WTC11 (cell line): ENCODE data around the gene TRPM2. TPM values are rescaled to one million over a fixed set of nuclear protein-coding genes. Genes with fewer than 3 reads are reported as not detected.

ENCODE experiments used
- ATAC-seq: fragments of 200-7000 bp; cut with Tn5 transposase; 2 replicates; pipeline ENCODE4 v1.10.0; 2021; ENCODE audit warnings: mild to moderate bottlenecking, moderate library complexity
- CTCF ChIA-PET: fragments of 300-600 bp; sonication (Branson Sonifier 250); formaldehyde crosslinking; loops from one replicate; lab custom pipeline; 2021; ENCODE audit warnings: antibody characterized with exemption; lab: Charles Lee
- POLR2A ChIA-PET: fragments of 350-600 bp; sonication (Branson Sonifier 250); formaldehyde crosslinking; loops from one replicate; lab custom pipeline; 2021; ENCODE audit warnings: antibody characterized with exemption; lab: Charles Lee
- DNase-seq: peaks from one replicate; pipeline ENCODE4 v3.0.0; 2021; ENCODE audit warnings: low spot score
- H3K27ac Mint-ChIP-seq: 2 replicates; pipeline ENCODE4 v1.8.0; 2021; ENCODE audit warnings: mixed read lengths
- H3K27me3 Mint-ChIP-seq: 2 replicates; pipeline ENCODE4 v1.8.0; 2021; ENCODE audit warnings: low read depth, mild to moderate bottlenecking, moderate library complexity, mixed read lengths
- H3K36me3 Mint-ChIP-seq: 2 replicates; pipeline ENCODE4 v1.8.0; 2021; ENCODE audit warnings: mixed read lengths
- H3K4me1 Mint-ChIP-seq: 2 replicates; pipeline ENCODE4 v1.8.0; 2022; ENCODE audit warnings: mixed read lengths
- H3K4me3 Mint-ChIP-seq: 2 replicates; pipeline ENCODE4 v1.8.0; 2021; ENCODE audit warnings: mild to moderate bottlenecking, moderate library complexity, mixed read lengths
- H3K9me3 Mint-ChIP-seq: 2 replicates; pipeline ENCODE4 v1.8.0; 2021; ENCODE audit warnings: mixed read lengths
- ARID4B ChIP-seq: sonication (generic); formaldehyde crosslinking; IDR thresholded peaks from 2 replicates; pipeline ENCODE4 v1.8.0; 2023; ENCODE audit warnings: missing genetic modification reagents, mild to moderate bottlenecking, borderline replicate concordance
- FOXJ3 ChIP-seq: sonication (generic); formaldehyde crosslinking; IDR thresholded peaks from 2 replicates; pipeline ENCODE4 v1.9.0; 2021; ENCODE audit warnings: missing genetic modification reagents, mild to moderate bottlenecking, borderline replicate concordance
- GRHL2 ChIP-seq: fragments of 250-450 bp; sonication (Bioruptor Pico); IDR thresholded peaks from 2 replicates; pipeline ENCODE4 v1.8.0; 2022; ENCODE audit warnings: mild to moderate bottlenecking, moderate library complexity; ENCODE audit not compliant: insufficient replicate concordance, severe bottlenecking
- JAZF1 ChIP-seq: fragments of 250-450 bp; sonication (Bioruptor Pico); IDR thresholded peaks from 2 replicates; pipeline ENCODE4 v1.9.0; 2021; ENCODE audit warnings: moderate library complexity, mild to moderate bottlenecking, inconsistent platforms
- MLX ChIP-seq: sonication (generic); formaldehyde crosslinking; IDR thresholded peaks from 2 replicates; pipeline ENCODE4 v1.8.1; 2023; ENCODE audit warnings: mild to moderate bottlenecking, missing genetic modification reagents, moderate library complexity
- MYBL2 ChIP-seq: sonication (generic); formaldehyde crosslinking; IDR thresholded peaks from 2 replicates; pipeline ENCODE4 v1.8.1; 2023; ENCODE audit warnings: mild to moderate bottlenecking, moderate library complexity, missing genetic modification reagents
- NFATC4 ChIP-seq: fragments of 250-450 bp; sonication (Bioruptor Pico); IDR thresholded peaks from 2 replicates; pipeline ENCODE4 v1.9.0; 2021; ENCODE audit warnings: mild to moderate bottlenecking
- NFE2L1 ChIP-seq: sonication (generic); formaldehyde crosslinking; IDR thresholded peaks from 2 replicates; pipeline ENCODE4 v1.8.1; 2023; ENCODE audit warnings: missing genetic modification reagents
- SOX15 ChIP-seq: fragments of 250-450 bp; sonication (Bioruptor Pico); IDR thresholded peaks from 2 replicates; pipeline ENCODE4 v1.9.0; 2021; ENCODE audit warnings: mild to moderate bottlenecking
- TP53 ChIP-seq: sonication (generic); formaldehyde crosslinking; IDR thresholded peaks from 2 replicates; pipeline ENCODE4 v1.8.1; 2023; ENCODE audit warnings: mild to moderate bottlenecking, missing genetic modification reagents
- ZNF219 ChIP-seq: sonication (generic); formaldehyde crosslinking; IDR thresholded peaks from 2 replicates; pipeline ENCODE4 v1.8.0; 2023; ENCODE audit warnings: missing genetic modification reagents, mild to moderate bottlenecking, borderline replicate concordance
- ZNF396 ChIP-seq: fragments of 250-450 bp; sonication (Bioruptor Pico); IDR thresholded peaks from 2 replicates; pipeline ENCODE4 v1.8.0; 2021; ENCODE audit warnings: mild to moderate bottlenecking, moderate library complexity, borderline replicate concordance
- ZNF671 ChIP-seq: fragments of 250-450 bp; sonication (Bioruptor Pico); IDR thresholded peaks from 2 replicates; pipeline ENCODE4 v1.8.0; 2021; ENCODE audit warnings: mild to moderate bottlenecking
- total RNA-seq: library from RNA; stranded (reverse); gene quantifications from 3 replicates; pipeline ENCODE4 v1.2.3, GENCODE V29; 2021
- TF ChIP-seq, protein P1 (sequence below): sonication (generic); formaldehyde crosslinking; IDR thresholded peaks from 2 replicates; pipeline ENCODE4 v1.8.1; 2023; ENCODE audit warnings: mild to moderate bottlenecking, moderate library complexity, missing genetic modification reagents
- TF ChIP-seq, protein P2 (sequence below): sonication (generic); formaldehyde crosslinking; IDR thresholded peaks from 2 replicates; pipeline ENCODE4 v1.8.0; 2022; ENCODE audit warnings: missing genetic modification reagents
- TF ChIP-seq, protein P3 (sequence below): sonication (generic); formaldehyde crosslinking; conservative IDR thresholded peaks from 2 replicates; pipeline ENCODE4 v1.8.1; 2023; ENCODE audit warnings: mild to moderate bottlenecking, low read depth, missing genetic modification reagents, moderate library complexity

The TRPM2 gene
- total RNA-seq, 1 experiment from 2014 or later: 0.92 TPM

- no peak for TF ChIP-seq GRHL2 (CRISPR knock-in tag)
- TF ChIP-seq TP53 (CRISPR knock-in tag): no peak
- TF ChIP-seq, protein P1, sequence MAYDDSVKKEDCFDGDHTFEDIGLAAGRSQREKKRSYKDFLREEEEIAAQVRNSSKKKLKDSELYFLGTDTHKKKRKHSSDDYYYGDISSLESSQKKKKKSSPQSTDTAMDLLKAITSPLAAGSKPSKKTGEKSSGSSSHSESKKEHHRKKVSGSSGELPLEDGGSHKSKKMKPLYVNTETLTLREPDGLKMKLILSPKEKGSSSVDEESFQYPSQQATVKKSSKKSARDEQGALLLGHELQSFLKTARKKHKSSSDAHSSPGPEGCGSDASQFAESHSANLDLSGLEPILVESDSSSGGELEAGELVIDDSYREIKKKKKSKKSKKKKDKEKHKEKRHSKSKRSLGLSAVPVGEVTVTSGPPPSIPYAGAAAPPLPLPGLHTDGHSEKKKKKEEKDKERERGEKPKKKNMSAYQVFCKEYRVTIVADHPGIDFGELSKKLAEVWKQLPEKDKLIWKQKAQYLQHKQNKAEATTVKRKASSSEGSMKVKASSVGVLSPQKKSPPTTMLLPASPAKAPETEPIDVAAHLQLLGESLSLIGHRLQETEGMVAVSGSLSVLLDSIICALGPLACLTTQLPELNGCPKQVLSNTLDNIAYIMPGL (CRISPR knock-in tag): no peak
Observed at GRCh38 chr21:44352253-44352860, 1.1 kb upstream of the TRPM2 start (continued).

GRCh38 chr21:44354001-44354405, 582 bp downstream of the TRPM2 start:
- Mint-ChIP-seq H3K4me1 (no peaks in the 10 kb centered on the region), H3K9me3 (peaks cover 8% of the 10 kb centered on the region), H3K27me3 (peaks cover 26% of the 10 kb centered on the region), H3K36me3 (peaks cover 3% of the 10 kb centered on the region; the same call in 1 of the 2 replicates), H3K4me3 (no peak overlapping the region), H3K27ac (no peak overlapping the region)
- DNase-seq (no peak), ATAC-seq (no peak)
- POLR2A ChIA-PET: no interaction called here
- CTCF ChIA-PET: interaction anchor here (0.8 kb wide), 1 partner anchor 15 kb away, joined by 3 read pairs; no protein-coding TSS in a partner anchor
- no peak for TF ChIP-seq NFE2L1
- TF ChIP-seq, protein P2, sequence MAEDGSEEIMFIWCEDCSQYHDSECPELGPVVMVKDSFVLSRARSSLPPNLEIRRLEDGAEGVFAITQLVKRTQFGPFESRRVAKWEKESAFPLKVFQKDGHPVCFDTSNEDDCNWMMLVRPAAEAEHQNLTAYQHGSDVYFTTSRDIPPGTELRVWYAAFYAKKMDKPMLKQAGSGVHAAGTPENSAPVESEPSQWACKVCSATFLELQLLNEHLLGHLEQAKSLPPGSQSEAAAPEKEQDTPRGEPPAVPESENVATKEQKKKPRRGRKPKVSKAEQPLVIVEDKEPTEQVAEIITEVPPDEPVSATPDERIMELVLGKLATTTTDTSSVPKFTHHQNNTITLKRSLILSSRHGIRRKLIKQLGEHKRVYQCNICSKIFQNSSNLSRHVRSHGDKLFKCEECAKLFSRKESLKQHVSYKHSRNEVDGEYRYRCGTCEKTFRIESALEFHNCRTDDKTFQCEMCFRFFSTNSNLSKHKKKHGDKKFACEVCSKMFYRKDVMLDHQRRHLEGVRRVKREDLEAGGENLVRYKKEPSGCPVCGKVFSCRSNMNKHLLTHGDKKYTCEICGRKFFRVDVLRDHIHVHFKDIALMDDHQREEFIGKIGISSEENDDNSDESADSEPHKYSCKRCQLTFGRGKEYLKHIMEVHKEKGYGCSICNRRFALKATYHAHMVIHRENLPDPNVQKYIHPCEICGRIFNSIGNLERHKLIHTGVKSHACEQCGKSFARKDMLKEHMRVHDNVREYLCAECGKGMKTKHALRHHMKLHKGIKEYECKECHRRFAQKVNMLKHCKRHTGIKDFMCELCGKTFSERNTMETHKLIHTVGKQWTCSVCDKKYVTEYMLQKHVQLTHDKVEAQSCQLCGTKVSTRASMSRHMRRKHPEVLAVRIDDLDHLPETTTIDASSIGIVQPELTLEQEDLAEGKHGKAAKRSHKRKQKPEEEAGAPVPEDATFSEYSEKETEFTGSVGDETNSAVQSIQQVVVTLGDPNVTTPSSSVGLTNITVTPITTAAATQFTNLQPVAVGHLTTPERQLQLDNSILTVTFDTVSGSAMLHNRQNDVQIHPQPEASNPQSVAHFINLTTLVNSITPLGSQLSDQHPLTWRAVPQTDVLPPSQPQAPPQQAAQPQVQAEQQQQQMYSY (CRISPR knock-in tag): peak; percentile 93

GRCh38 chr21:44354775-44355771, 1.7 kb downstream of the TRPM2 start:
- Mint-ChIP-seq H3K4me3 (no peak overlapping the region), H3K36me3 (peaks cover 3% of the 10 kb centered on the region; the same call in 1 of the 2 replicates), H3K27me3 (peaks cover 18% of the 10 kb centered on the region), H3K9me3 (peaks cover 13% of the 10 kb centered on the region), H3K27ac (no peak overlapping the region; the same call in 1 of the 2 replicates), H3K4me1 (no peaks in the 10 kb centered on the region)
- DNase-seq (no peak), ATAC-seq (no peak)
- POLR2A ChIA-PET: no interaction called here
- CTCF ChIA-PET: interaction anchor here (1.1 kb wide), 1 partner anchor 14 kb away, joined by 4 read pairs; no protein-coding TSS in a partner anchor
- no peak for TF ChIP-seq FOXJ3 (CRISPR knock-in tag)
- TF ChIP-seq JAZF1 (CRISPR knock-in tag): no peak
- no peak for TF ChIP-seq ZNF219 (CRISPR knock-in tag)
- no peak for TF ChIP-seq GRHL2 (CRISPR knock-in tag)
- no peak for TF ChIP-seq MLX (CRISPR knock-in tag)
- TF ChIP-seq, protein P3, sequence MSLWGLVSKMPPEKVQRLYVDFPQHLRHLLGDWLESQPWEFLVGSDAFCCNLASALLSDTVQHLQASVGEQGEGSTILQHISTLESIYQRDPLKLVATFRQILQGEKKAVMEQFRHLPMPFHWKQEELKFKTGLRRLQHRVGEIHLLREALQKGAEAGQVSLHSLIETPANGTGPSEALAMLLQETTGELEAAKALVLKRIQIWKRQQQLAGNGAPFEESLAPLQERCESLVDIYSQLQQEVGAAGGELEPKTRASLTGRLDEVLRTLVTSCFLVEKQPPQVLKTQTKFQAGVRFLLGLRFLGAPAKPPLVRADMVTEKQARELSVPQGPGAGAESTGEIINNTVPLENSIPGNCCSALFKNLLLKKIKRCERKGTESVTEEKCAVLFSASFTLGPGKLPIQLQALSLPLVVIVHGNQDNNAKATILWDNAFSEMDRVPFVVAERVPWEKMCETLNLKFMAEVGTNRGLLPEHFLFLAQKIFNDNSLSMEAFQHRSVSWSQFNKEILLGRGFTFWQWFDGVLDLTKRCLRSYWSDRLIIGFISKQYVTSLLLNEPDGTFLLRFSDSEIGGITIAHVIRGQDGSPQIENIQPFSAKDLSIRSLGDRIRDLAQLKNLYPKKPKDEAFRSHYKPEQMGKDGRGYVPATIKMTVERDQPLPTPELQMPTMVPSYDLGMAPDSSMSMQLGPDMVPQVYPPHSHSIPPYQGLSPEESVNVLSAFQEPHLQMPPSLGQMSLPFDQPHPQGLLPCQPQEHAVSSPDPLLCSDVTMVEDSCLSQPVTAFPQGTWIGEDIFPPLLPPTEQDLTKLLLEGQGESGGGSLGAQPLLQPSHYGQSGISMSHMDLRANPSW (CRISPR knock-in tag): no peak
- no peak for TF ChIP-seq MYBL2 (CRISPR knock-in tag)
- no peak for TF ChIP-seq NFATC4 (CRISPR knock-in tag)
- TF ChIP-seq ZNF396 (CRISPR knock-in tag): no peak
- TF ChIP-seq SOX15: no peak
- TF ChIP-seq ARID4B (CRISPR knock-in tag): no peak
- no peak for TF ChIP-seq ZNF671 (CRISPR knock-in tag)
